DMS153 (cell line): ENCODE measurements around the gene CDK14.
"Not testable (repeated sequence)": the region's sequence is repeated elsewhere in the genome, so short reads cannot be mapped to it uniquely, and the experiment has no call there.

Experiments
- DNase-seq: peaks from one replicate; lab custom pipeline; 2025; lab: John Stamatoyannopoulos, UW

CDK14 gene

GRCh38 chr7:90791596-90791995, 195.5 kb downstream of the CDK14 start:
- no peak for DNase-seq

- no peak for DNase-seq
Observed at GRCh38 chr7:90792301-90792700, 196.2 kb downstream of the CDK14 start.

GRCh38 chr7:90794234-90794633, 198.1 kb downstream of the CDK14 start:
- not testable (repeated sequence) for DNase-seq

GRCh38 chr7:90797596-90797995, 201.5 kb downstream of the CDK14 start:
- DNase-seq: no peak

GRCh38 chr7:90804370-90804769, 208.2 kb downstream of the CDK14 start:
- no peak for DNase-seq

- DNase-seq: not testable (repeated sequence)
Observed at GRCh38 chr7:90815552-90815951, 219.4 kb downstream of the CDK14 start.

GRCh38 chr7:90816511-90817142, 220.5 kb downstream of the CDK14 start:
- no peak for DNase-seq

GRCh38 chr7:90817151-90817550, 221.0 kb downstream of the CDK14 start:
- DNase-seq: no peak

- no peak for DNase-seq
Observed at GRCh38 chr7:90817846-90818245, 221.7 kb downstream of the CDK14 start.

- DNase-seq: no peak
Observed at GRCh38 chr7:90818341-90818740, 222.2 kb downstream of the CDK14 start.

- no peak for DNase-seq
Observed at GRCh38 chr7:90821961-90822620, 226.0 kb downstream of the CDK14 start.

GRCh38 chr7:90824386-90825307, 228.5 kb downstream of the CDK14 start:
- no peak for DNase-seq

- DNase-seq: no peak
Observed at GRCh38 chr7:90825779-90826178, 229.7 kb downstream of the CDK14 start.

- no peak for DNase-seq
Observed at GRCh38 chr7:90828601-90829000, 232.5 kb downstream of the CDK14 start.

GRCh38 chr7:90830308-90830707, 234.2 kb downstream of the CDK14 start:
- no peak for DNase-seq

GRCh38 chr7:90832726-90833125, 236.6 kb downstream of the CDK14 start:
- no peak for DNase-seq

GRCh38 chr7:90833443-90833842, 237.3 kb downstream of the CDK14 start:
- DNase-seq: no peak

GRCh38 chr7:90834771-90835170, 238.7 kb downstream of the CDK14 start:
- no peak for DNase-seq

- no peak for DNase-seq
Observed at GRCh38 chr7:90835861-90836260, 239.7 kb downstream of the CDK14 start.

GRCh38 chr7:90836937-90837336, 240.8 kb downstream of the CDK14 start:
- no peak for DNase-seq

GRCh38 chr7:90838799-90839198, 242.7 kb downstream of the CDK14 start:
- no peak for DNase-seq

GRCh38 chr7:90839316-90839715, 243.2 kb downstream of the CDK14 start:
- no peak for DNase-seq
